ENCODE measurements around the gene RANBP2.
"Not testable (repeated sequence)": the region's sequence is repeated elsewhere in the genome, so short reads cannot be mapped to it uniquely, and the experiment has no call there.

The RANBP2 gene

GRCh38 chr2:108701208-108701607 is 18.1 kb upstream of the RANBP2 start:
- TF ChIP-seq CTCF (conservative IDR thresholded peaks at IDR 0.05; ENCODE audit: low read depth), result no peak
- ChIA-PET POLR2A (ENCODE audit: low non-redundant PET) (no interaction called here), CTCF (no interaction called here)
- no peak for DNase-seq (ENCODE audit: low spot score)
- no peak overlapping the region for H3K27ac ChIP-seq

- no peak for DNase-seq (ENCODE audit: low spot score)
- ChIA-PET CTCF (no interaction called here), POLR2A (ENCODE audit: low non-redundant PET) (no interaction called here)
- TF ChIP-seq CTCF (conservative IDR thresholded peaks at IDR 0.05; ENCODE audit: low read depth), result no peak
- no peak overlapping the region for H3K27ac ChIP-seq
These were observed 17.5 kb upstream of the RANBP2 start for GRCh38 chr2:108701806-108702205.

- ChIA-PET POLR2A (ENCODE audit: low non-redundant PET) (no interaction called here), CTCF (no interaction called here)
- no peak for TF ChIP-seq CTCF (conservative IDR thresholded peaks at IDR 0.05; ENCODE audit: low read depth)
These were observed 14.4 kb upstream of the RANBP2 start for GRCh38 chr2:108704871-108705270.

GRCh38 chr2:108707300-108707699 is 12.0 kb upstream of the RANBP2 start:
- CTCF ChIA-PET, result interaction anchor here (0.7 kb wide), 1 partner anchor 339 kb away, joined by 3 read pairs; no protein-coding TSS in a partner anchor
- POLR2A ChIA-PET (ENCODE audit: low non-redundant PET), result no interaction called here
- TF ChIP-seq CTCF (conservative IDR thresholded peaks at IDR 0.05; ENCODE audit: low read depth), result no peak
- DNase-seq (ENCODE audit: low spot score), result no peak
- no peak overlapping the region for H3K27ac ChIP-seq

More at GRCh38 chr2:108704871-108705270, 14.4 kb upstream of the RANBP2 start:
- no peak for DNase-seq (ENCODE audit: low spot score)
- no peak overlapping the region for H3K27ac ChIP-seq

- DNase-seq (ENCODE audit: low spot score); CTCF ChIA-PET; POLR2A ChIA-PET (ENCODE audit: low non-redundant PET); H3K27ac ChIP-seq: not testable (repeated sequence)
These were observed 2.3 kb upstream of the RANBP2 start for GRCh38 chr2:108716971-108717370.

GRCh38 chr2:108726048-108726447 is 6.8 kb downstream of the RANBP2 start:
- H3K27ac ChIP-seq; DNase-seq (ENCODE audit: low spot score); POLR2A ChIA-PET (ENCODE audit: low non-redundant PET); CTCF ChIA-PET: not testable (repeated sequence)

GRCh38 chr2:108734656-108735055 is 15.4 kb downstream of the RANBP2 start:
- H3K27ac ChIP-seq; DNase-seq (ENCODE audit: low spot score); CTCF ChIA-PET; POLR2A ChIA-PET (ENCODE audit: low non-redundant PET): not testable (repeated sequence)

- H3K27ac ChIP-seq; POLR2A ChIA-PET (ENCODE audit: low non-redundant PET); DNase-seq (ENCODE audit: low spot score); CTCF ChIA-PET: not testable (repeated sequence)
These were observed 38.7 kb downstream of the RANBP2 start for GRCh38 chr2:108757973-108758372.

- CTCF ChIA-PET; H3K27ac ChIP-seq; POLR2A ChIA-PET (ENCODE audit: low non-redundant PET); DNase-seq (ENCODE audit: low spot score): not testable (repeated sequence)
These were observed 43.3 kb downstream of the RANBP2 start for GRCh38 chr2:108762618-108763017.

GRCh38 chr2:108766671-108767070 is 47.4 kb downstream of the RANBP2 start:
- CTCF ChIA-PET; H3K27ac ChIP-seq; DNase-seq (ENCODE audit: low spot score); POLR2A ChIA-PET (ENCODE audit: low non-redundant PET): not testable (repeated sequence)

GRCh38 chr2:108767859-108768258 is 48.6 kb downstream of the RANBP2 start:
- H3K27ac ChIP-seq; DNase-seq (ENCODE audit: low spot score): not testable (repeated sequence)

More at GRCh38 chr2:108767859-108768258, 48.6 kb downstream of the RANBP2 start:
- POLR2A ChIA-PET (ENCODE audit: low non-redundant PET); CTCF ChIA-PET: not testable (repeated sequence)

Measured in RWPE1 (cell line).